ENCODE measurements around the gene PLEKHM3.
"Not testable (repeated sequence)": the region's sequence is repeated elsewhere in the genome, so short reads cannot be mapped to it uniquely, and the experiment has no call there.

PLEKHM3 gene

DNA sequence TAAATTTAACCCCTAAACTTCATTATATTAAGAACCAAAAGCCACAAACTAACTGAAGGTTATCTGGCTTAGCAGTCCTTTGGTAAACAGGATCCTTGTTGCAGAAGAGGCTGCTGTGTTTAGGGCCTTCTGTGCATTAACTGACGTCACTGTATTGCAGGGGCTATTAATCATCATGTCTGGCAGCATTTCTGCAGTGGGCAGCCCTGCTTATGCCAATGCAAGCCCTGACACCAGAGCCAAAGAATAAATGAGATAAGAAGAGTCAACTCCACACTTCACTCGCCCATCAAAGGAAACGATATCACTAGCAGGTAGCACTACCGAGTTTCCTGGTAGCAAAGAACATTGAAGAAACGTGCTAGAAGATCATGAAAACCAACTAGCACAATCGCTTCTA lies 110.6 kb downstream of the PLEKHM3 start:
- DNase-seq: no peak

DNA sequence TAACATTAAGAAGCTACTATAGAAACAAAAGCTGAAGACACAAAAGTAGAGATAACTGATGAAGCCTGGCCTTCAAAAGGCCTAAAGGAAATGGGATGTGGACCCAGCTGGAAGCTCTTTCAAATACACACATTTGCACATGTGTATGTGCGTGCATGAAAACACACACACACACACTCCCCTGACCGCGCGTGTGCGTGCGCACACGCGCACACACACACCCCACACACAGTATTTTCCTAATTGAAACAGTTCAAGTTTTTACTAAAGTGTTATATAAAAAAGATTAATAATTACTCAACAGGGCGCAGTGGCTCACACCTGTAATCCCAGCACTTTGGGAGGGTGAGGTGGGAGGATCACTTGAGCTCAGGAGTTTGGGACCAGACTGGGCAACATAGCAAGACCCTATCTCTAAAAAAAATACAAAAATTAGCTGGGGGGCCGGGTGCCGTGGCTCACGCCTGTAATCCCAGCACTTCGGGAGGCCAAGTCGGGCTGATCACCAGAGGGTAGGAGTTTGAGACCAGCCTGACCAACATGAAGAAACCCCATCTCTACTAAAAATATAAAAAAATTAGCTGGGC lies 111.5 kb downstream of the PLEKHM3 start:
- DNase-seq: no peak

- no peak for DNase-seq
Measured at GRCh38 chr2:207911856-207912255, 113.5 kb downstream of the PLEKHM3 start.

- no peak for DNase-seq
Measured at GRCh38 chr2:207911215-207911614, 114.1 kb downstream of the PLEKHM3 start.

DNA sequence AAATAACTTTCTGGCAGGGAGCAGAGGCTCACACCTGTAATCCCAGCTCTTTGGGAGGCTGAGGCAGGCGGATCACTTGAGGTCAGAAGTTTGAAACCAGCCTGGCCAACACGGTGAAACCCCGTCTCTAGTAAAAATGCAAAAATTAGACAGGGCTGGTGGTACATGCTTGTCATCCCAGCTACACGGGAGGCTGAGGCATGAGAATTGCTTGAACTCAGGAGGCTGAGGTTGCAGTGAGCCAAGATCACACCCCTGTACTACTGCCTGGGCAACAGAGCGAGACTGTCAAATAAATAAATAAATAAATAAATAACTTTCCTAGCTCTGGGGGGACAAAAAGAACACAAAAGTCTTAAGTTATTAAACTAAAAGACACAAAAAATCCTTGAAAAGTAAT lies 118.8 kb downstream of the PLEKHM3 start:
- DNase-seq: not testable (repeated sequence)

DNA sequence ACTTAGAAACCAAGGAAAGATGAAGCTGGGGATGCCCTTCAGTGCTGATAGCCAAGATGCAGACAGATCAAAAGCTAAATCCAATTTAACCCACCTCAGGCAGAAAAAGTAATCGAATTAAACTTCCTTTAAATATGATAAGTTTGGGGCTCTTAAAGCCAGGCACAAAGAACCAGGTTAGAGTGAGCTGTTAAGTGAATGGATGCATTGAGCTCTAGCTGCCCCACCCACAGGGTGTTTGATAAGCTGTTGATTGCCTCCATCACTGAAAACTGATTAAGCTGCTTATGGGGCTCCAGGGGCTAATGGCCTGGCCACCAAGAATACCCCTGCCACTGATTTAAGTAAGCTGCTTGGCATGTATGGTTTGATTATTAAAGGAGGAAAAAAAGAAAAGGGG lies 119.8 kb downstream of the PLEKHM3 start:
- DNase-seq: no peak

- DNase-seq: no peak
Measured at GRCh38 chr2:207903236-207903635, 122.1 kb downstream of the PLEKHM3 start.

DNA sequence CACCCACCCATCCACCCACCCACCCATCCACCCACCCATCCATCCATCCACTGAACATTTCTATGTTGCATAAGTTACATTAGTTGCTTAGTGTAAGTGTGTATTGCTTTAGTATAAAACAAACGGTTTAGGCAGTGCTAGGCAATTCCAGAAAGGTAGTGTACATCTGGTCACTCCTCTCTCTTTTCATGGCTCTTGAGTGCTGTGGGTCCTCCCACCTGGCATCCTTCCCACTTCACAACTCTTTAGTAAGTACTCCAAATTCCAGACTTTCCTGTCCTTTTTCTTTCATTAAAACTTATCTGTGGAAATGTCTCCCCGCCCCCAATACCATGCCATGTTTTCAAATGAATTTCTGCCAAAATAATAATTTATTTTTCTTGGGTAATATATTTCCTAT lies 122.5 kb downstream of the PLEKHM3 start:
- DNase-seq: no peak

DNA sequence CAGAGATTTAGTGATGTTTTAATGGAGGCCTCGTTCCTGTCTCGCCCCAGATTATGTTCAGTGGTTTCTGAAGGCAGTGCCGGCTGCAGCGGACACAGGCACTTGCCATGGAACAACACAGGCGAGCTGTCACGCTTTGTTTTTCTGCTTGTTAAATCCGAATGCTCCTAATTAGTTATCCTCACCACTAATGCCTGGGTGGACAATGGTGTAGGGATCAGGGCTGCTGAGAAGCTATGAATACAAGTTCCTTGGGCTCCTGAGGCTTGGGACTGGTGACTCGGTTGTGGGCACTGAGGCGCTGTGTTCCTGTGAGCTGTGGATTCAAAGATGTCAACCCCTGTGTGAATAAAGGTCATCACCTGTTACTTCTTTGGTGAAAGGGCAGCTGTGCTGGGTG lies 123.5 kb downstream of the PLEKHM3 start:
- no peak for DNase-seq

GRCh38 chr2:207901401-207901800 lies 123.9 kb downstream of the PLEKHM3 start:
- no peak for DNase-seq

DNA sequence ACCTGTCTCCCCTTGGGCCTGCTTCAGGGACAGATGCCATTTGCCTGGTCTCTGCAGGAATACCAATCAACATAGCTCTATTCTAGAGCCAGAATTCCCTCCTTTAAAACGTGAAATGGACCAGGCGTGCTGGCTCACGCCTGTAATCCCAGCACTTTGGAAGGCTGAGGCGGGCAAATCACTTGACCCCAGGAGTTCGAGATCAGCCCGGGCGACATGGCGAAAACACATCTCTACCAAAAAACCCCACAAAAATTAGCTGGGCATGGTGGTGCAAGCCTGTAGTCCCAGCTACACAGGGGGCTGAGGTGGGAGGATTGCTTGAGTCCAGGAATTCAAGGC lies 127.0 kb downstream of the PLEKHM3 start:
- DNase-seq: no peak

DNA sequence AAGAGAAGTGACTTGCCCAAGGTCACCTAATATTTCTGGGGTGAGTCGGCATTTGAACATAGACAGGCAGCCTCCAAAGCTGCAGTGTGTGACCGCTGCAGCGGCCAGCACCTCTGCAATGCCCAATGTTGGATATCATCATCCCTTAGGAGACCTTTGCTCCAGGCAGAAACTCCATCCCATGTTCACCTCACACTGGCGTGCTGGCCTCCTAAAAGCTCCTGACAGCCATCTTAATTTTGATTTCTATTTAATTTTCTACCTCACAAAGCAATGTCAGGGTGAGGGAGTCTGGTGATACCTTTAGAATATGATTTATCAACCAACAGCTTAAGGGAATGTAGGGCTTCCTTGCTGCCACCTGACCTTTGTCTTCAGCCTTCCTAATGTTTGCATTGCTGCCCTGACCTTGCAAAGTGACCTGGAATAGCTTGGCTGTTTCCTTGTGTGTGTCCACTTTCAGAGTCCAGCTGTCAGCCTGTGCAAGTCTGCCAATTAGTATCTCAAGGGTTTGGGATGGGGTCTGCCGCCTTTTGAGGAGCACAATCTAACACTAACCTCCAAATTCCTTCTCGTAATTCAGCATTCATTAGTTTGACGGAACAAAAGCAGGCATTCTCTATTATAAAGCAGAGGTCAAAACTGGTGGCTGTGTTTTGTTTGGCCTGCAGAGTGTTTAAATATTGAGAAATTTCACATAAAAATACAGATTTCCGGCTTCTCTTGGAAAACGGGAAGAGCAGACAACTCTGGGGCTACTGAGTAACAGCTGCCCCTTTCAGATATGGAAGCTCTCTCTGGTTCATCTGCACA lies 127.6 kb downstream of the PLEKHM3 start:
- no peak for DNase-seq

- peak; percentile 8 for DNase-seq
Measured at GRCh38 chr2:207896525-207897285, 128.6 kb downstream of the PLEKHM3 start.

GRCh38 chr2:207895274-207895860 lies 130.0 kb downstream of the PLEKHM3 start:
- no peak for DNase-seq

GRCh38 chr2:207892716-207893402 lies 132.5 kb downstream of the PLEKHM3 start:
- no peak for DNase-seq

DNA sequence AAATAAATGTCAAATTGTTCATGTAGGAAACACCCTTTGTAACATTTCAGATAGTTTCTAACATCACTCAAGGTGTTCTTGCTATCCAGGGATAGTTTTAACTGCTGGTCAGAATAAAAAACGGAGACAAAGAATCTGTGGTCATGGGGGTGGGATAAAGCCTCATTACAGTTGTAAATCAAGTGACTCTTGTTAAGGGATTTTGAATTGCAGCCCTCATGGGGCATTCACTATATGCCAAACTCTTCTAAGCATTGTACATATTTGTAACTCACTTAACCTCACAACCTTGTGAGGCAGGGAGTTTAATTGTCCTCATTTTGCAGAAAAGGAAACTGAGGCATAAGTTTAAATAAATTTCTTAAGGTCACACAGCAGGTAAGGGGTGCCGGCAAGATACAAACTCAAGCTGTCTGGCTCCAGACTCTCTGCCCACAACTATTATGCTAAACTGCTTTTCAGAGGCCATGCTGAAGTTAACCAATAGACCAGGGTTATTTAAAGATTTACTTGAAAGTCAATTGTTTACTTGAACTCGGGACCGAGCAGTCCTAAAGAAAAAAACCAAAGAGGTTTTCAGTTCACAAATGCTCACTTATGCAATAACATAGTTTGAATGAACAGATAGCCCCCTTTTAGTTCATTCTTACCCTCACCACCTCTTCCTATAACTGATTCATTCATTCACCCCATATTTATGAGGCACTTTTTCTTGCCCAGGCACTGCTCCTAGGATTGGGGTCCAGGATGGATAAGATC lies 134.1 kb downstream of the PLEKHM3 start:
- no peak for DNase-seq

GRCh38 chr2:207887500-207887899 lies 137.8 kb downstream of the PLEKHM3 start:
- DNase-seq: no peak

DNA sequence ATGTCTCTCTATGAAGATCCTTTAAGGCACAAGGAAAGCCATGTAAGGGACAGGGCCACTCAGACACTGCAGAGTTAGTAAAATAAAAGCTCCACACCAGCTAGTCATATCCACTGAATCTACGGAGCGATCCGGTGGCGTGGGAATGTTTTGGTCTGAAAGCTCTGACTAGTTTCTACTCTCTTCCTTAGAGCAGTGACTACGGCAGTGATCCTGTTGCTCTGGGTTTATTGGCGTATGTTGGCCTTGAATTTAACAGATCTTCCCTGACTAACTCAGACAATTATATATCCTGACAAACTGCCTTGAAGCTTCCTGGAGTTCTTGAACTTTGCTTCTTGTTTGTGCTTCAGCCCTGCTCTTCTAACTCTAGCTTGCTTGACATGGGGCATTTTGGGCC lies 140.3 kb downstream of the PLEKHM3 start:
- DNase-seq: no peak

DNA sequence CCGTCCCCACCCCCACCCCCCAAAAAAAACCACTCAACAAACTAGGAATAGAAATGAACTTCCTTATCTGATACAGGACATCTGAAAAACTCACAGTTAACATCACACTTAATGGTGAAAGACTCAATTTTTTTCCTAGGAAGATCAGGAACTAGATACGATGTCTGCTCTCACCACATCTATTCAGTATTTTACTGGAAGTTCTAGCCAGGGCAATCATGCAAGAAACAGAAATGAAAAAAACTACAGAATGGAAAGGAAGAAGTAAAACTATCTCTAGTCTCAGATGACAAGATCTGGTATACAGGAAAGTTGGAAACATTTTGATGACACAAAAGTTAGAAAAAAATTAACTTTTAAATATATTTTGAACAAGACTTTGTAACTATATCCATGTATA lies 141.2 kb downstream of the PLEKHM3 start:
- DNase-seq: no peak

- DNase-seq: no peak
Measured at GRCh38 chr2:207883002-207883780, 142.1 kb downstream of the PLEKHM3 start.

DNA sequence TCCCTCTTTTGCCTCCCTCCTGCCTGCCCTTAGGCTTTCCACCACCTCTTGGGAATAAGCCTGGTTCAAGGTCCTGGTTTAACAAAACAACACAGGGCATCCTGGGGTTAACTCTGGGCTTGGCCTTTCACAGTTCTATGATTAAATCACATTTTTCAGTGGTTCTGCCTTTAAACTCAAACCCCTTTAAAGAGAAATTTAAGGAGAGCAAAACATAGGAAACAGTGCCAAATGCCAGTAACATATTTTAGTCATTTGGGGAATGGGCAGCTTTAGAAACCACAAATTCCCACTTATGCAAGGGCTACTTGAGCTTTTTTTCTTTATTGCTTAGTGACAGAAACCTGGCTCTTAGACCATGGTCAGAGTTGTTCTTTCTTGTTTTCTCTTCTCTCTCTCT lies 143.4 kb downstream of the PLEKHM3 start:
- DNase-seq: no peak

GRCh38 chr2:207879536-207879935 lies 145.8 kb downstream of the PLEKHM3 start:
- no peak for DNase-seq
